Activated naive CD4-positive, alpha-beta T cell treated with anti-CD3 and anti-CD28 coated beads, Interleukin-2, amount 50 U/mL, for 72 hours (primary cell): ENCODE results near the gene TUBG1. TPM values are rescaled to one million over a fixed set of nuclear protein-coding genes. Genes with fewer than 3 reads are reported as not detected.
"Not testable (repeated sequence)": the region's sequence is repeated elsewhere in the genome, so short reads cannot be mapped to it uniquely, and the experiment has no call there.

Experiments used
- ATAC-seq, 2 donors: fragments of 150-1000 bp; cut with Tn5 transposase; 2 replicates each; pipeline ENCODE4 v1.10.0; 2021; ENCODE audit warnings: mild to moderate bottlenecking in 2 of 2, moderate library complexity in 2 of 2
- DNase-seq, 2 donors: peaks; one replicate each; pipeline ENCODE4 v3.0.0; 2021 to 2022; ENCODE audit warnings: low spot score in 2 of 2
- H3K27ac Mint-ChIP-seq, 2 donors: one replicate each; pipeline ENCODE4 v1.8.0; 2022; ENCODE audit warnings: mild to moderate bottlenecking in 2 of 2, mixed read lengths in 2 of 2
- H3K36me3 Mint-ChIP-seq, 2 donors: one replicate each; pipeline ENCODE4 v1.8.0; 2022; ENCODE audit warnings: mixed read lengths in 2 of 2
- H3K9me3 Mint-ChIP-seq, 2 donors: one replicate each; pipeline ENCODE4 v1.8.0; 2022; ENCODE audit warnings: mixed read lengths in 2 of 2
- total RNA-seq, 2 donors: library from RNA; stranded (reverse); gene quantifications; one replicate each; pipeline ENCODE4 v1.2.3, GENCODE V29; 2022

Gene TUBG1
- total RNA-seq, 2 donors from 2014 or later, result 56.3 to 151 TPM

DNA sequence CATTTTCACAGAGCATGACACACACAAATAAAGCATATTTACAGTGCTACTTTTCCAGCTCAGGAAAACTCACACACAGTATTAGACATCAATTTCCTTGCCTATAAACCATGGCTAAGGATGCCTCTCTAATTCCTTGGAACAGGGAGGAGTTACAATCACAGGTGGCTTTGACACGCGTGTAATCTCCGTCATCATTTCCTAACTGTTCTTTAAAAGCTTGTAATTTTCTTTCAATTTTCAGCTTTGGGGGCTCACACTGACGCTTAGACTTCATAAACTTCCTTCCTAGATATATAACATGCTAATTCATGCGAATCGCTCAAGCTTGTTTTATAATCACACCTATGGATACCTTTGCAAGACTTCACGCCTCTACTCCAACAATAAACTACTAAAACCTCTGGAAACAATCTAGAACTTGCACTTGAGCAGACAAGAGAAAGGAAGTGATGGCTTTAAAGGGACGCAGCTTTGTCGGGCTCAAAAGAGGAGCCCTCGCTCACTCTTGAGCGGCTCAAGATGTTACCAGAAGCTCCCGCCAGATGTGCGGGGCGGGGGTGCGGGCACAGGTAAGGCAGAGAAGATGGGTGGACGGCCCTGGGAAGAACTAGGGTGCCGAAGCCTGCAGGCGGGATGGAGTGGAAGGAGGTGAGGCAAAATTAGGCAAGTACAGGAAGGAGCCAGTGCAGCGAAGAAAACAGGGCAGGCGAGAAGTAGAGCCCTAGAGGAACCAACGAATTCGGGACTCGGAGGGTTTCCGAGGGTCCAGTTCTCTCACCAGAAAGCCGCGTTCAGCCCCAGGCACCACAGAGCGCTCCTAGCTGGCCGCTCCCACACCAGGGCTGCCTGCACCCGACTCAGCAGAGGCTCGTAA, 940 bp upstream of the TUBG1 start:
- no peaks in the 10 kb centered on the region for H3K9me3 Mint-ChIP-seq

DNA sequence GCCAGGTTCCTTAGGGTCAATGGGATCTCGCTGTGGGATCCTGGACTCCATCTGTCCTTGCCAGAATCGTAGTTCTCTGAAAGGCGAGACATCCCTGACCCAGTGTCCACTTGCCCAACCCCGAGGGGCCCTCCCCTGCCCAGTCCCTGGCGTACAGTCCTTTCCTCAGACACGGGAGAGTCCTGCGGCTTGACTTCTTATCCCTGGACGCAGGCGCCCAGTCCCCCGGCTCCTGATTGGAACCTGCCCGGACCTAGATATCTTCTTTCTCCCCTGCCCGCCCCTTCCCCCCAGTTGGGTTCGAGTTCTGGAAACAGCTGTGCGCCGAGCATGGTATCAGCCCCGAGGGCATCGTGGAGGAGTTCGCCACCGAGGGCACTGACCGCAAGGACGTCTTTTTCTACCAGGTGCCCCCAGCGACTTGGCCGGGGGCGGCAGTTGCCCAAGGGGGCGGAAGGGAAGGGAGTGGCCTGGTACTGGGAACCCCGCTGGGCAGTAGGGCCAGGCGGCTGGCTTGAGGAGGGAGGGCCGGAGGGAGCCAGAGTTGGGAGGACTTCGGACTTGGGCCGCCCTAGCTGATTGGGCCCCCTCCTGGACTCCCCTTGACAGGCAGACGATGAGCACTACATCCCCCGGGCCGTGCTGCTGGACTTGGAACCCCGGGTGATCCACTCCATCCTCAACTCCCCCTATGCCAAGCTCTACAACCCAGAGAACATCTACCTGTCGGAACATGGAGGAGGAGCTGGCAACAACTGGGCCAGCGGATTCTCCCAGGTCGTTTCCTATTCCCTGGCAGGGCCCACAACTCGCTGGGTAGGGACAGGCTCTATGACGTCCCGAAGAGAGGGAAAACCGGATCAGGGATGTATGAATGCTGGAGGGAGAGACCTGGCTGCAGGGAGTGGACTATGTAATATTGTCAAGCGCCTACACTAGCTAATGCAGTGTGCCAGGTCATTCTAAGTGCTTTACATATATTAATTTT, 625 bp downstream of the TUBG1 start:
- DNase-seq (peak in 1 of 2 donors; percentile 29), ATAC-seq (peak; percentile 1 to 27)
- Mint-ChIP-seq H3K36me3 (peaks cover 16 to 37% of the 10 kb centered on the region in 2 donors), H3K27ac (peak overlapping the region; percentile 78 to 92)
- not testable (repeated sequence) for H3K9me3 Mint-ChIP-seq

More for the DNA sequence above, 940 bp upstream of the TUBG1 start:
- Mint-ChIP-seq H3K27ac (peak overlapping the region; percentile 92 to 99), H3K36me3 (peaks cover 14 to 23% of the 10 kb centered on the region in 2 donors)
- ATAC-seq (peak; percentile 57 to 65), DNase-seq (peak in 1 of 2 donors; percentile 28)

DNA sequence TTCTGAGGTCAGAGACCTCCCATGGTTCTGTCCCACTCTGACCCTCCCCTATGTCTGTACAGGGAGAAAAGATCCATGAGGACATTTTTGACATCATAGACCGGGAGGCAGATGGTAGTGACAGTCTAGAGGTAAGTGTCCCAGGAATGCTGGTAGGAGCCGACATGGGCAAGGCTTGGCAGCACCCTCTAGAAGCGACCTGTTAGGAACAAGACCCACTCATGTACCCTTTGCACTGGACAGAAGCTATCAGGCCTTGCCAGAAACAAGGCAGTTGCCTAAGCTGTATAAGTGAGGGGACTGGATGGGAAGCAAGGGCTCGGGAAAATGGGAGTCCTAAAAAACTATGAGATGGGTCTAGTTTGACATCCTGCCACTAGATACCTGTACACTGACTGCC, 2.5 kb downstream of the TUBG1 start:
- Mint-ChIP-seq H3K9me3 (no peaks in the 10 kb centered on the region), H3K27ac (peak overlapping the region in 1 of 2 donors; percentile 29), H3K36me3 (peaks cover 16 to 37% of the 10 kb centered on the region in 2 donors)
- ATAC-seq (no peak), DNase-seq (no peak)

DNA sequence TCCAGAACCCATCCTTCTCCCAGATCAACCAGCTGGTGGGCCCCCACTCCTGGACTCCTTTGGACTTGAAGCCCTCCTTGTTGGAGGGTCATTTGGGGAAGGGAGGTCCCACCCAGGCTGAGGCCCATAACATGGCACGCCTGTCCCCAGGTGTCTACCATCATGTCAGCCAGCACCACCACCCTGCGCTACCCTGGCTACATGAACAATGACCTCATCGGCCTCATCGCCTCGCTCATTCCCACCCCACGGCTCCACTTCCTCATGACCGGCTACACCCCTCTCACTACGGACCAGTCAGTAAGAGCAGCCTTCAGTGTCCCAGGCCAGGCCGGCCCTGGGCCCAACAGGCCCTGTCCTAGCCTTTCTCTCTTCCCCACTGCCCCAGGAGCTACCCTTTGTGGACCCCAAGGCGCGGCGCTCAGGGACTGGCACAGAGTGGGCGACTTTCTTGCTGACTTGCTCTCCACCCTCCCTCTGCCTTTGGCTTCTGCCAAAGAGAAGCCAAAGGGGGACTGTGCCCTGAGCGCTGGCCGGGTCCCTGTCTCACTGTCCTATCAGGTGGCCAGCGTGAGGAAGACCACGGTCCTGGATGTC, 4.3 kb downstream of the TUBG1 start:
- peaks cover 11 to 32% of the 10 kb centered on the region in 2 donors for H3K36me3 Mint-ChIP-seq
- ATAC-seq (no peak), DNase-seq (no peak)
- peak overlapping the region; percentile 19 to 81 for H3K27ac Mint-ChIP-seq
- no peaks in the 10 kb centered on the region for H3K9me3 Mint-ChIP-seq

DNA sequence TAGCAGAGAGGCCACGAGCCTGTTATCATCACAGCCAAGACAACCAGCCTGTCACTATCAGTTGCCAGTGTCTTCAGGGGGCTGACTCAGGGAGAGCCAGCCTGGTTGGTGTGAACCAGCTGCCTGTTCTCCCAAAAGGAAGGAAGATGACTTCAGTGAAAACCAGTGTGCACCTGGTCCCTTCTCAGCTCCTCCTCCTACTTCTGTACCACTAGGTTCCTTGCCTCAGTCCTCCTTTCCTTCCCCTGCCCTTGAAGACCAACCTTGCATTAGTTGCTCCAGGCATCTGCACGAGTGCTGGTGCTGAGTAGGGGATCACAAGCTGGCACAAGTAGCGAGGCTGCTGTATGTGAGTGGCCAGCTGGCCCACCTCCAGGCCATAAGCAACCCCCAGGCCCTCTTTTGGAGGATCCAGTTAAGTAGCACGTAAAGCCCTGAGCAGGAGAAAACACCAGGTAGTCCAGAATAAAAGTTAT, 8.5 kb downstream of the TUBG1 start:
- ATAC-seq, result peak in 1 of 2 donors; percentile 19
- Mint-ChIP-seq H3K36me3 (peaks cover 10 to 16% of the 10 kb centered on the region in 2 donors), H3K9me3 (no peaks in the 10 kb centered on the region), H3K27ac (no peak overlapping the region)
- DNase-seq, result no peak

DNA sequence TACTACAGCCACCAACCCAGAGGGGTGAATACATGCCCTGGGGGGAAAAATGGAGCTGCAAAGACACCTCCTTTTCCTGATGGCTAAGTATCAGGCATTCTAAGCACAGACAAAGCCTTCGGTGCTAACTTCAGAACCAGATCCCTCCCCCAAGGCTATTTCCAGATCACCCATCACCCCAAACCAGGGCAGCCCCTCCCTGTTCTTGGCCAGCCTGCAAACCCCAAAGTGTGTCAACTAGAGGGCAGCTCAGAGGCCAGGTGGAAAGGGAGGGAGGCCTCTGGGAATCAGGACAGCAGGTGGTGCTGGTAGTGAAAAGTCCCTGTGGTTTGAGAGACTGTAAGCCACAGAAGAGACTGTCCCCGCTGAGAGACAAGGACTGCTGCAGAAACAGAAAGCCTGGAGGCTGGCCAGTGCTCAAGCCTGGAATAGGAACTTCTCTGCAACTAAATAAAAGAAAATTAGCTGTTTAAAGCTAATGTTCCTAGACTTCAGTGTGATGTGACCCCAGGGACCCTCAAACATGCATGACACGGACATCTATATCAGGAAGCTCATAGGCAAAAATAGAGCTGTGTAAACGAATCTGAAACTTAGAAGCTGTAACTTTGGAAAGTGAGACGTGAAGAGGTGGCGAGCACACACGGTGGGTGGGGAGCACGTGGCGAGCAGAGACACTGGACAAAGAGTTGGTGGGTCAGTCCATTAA, 9.1 kb downstream of the TUBG1 start:
- DNase-seq (no peak), ATAC-seq (peak in 1 of 2 donors; percentile 68)
- H3K36me3 Mint-ChIP-seq, result peaks cover 7 to 13% of the 10 kb centered on the region in 2 donors
- H3K9me3 Mint-ChIP-seq, result no peaks in the 10 kb centered on the region
- no peak overlapping the region for H3K27ac Mint-ChIP-seq

DNA sequence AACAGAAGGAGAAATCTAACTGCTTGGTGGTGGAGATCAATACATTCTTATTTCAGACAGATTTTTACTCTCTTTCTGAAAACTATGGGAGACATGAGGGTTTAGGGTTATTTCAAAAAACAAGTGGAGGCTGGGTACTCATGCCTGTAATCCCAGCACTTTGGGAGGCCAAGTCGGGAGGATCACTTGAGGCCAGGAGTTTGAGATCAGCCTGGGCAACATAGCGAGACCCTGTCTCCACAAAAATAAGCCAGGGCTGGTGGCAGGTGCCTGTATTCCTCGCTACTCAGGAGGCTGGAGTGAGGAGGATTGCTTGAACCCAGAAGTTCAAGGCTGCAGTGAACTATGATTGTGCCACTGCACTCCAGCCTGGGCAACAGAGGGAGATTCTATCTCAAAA, 12.5 kb downstream of the TUBG1 start:
- H3K27ac Mint-ChIP-seq, result peak overlapping the region in 1 of 2 donors; percentile 24
- ATAC-seq, DNase-seq, H3K9me3 Mint-ChIP-seq, H3K36me3 Mint-ChIP-seq: not testable (repeated sequence)

DNA sequence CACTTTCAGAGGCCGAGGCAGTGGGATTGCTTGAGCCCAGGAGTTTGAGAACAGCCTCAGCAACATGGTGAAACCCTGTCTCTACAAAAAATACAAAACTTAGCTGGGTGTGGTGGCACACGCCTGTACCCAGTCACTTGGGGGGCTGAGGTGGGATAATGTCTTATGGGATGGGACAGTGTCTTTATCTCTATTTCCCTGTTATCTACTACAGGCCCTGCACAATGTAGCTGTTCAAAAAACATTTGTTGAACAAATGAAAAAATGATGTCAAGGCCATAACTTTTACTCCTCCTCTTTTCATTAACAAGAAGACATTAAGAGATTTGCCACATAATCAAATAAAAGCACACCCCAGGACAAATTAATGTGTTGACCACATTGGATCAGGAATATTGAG, 13.8 kb downstream of the TUBG1 start:
- no peaks in the 10 kb centered on the region for H3K9me3 Mint-ChIP-seq
- DNase-seq, result no peak
- no peak for ATAC-seq
- H3K36me3 Mint-ChIP-seq, result no peaks in the 10 kb centered on the region
- H3K27ac Mint-ChIP-seq, result no peak overlapping the region

DNA sequence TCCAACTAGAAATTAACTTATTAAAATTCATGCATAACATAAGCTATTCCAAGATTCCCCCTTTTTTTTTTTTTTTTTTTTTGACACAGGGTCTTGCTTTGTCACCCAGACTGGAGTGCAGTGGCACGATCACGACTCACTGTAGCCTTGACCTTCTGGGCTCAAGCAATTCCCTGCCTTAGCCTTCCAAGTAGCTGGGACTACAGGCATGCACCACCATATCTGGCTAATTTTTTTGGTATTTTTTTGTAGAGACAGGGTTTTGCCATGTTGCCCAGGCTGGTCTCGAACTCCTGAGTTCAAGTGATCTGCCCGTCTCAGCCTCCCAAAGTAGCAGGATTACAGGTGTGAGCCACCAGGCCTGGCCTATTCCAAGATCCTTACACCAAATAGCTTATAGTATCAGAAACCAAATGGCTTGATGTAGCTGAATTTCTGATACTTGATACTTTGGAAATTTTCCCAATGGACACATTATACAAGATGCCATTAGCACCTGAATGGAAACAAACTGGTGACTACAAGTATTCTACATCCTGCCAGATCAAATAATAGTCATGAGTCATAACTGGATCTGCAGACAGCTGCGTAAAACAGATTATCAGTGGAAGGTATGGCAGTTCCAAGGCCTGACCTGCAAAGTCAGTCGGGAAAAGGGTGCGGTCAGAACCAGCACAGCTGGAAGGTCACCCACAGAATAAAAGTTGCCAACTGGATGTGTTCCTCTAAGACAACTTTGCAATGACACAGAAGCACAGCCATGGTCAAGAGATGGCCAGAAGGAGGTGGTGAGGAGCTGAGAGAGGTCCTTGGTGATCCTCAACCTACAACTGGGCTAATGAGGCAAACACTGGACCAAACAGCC, 14.5 kb downstream of the TUBG1 start:
- Mint-ChIP-seq H3K36me3 (no peaks in the 10 kb centered on the region), H3K9me3 (no peaks in the 10 kb centered on the region), H3K27ac (no peak overlapping the region)
- ATAC-seq, result no peak
- no peak for DNase-seq

DNA sequence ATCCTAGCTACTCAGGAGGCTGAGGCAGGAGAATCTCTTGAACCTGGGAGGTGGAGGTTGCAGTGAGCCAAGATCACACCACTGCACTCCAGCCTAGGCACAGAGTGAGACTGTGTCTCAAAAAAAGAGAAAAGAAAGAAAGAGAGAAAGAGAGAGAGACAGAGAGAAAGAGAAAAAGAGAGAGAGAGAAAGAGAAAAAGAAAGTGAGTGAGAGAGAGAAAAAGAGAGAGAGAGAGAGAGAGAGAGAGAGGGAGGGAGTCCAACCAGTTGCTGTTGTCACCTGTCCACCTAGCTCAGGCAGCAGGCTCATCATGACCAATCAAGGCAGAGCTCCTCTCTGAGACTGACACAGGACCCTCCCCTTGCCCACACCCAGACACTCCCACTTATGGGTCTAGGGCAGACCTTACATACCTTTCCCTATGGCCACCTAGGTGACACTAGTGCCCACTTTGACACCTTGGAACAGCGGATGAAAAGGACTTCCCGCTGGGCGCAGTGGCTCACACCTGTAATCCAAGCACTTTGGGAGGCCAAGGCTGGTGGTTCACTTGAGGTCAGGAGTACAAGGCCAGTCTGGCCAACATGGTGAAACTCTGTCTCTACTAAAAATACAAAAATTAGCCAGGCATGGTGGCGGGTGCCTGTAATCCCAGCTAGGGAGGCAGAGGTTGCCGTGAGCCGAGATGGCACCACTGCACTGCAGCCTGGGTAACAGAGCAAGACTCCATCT, 17.7 kb downstream of the TUBG1 start:
- DNase-seq, H3K36me3 Mint-ChIP-seq, H3K9me3 Mint-ChIP-seq, ATAC-seq, H3K27ac Mint-ChIP-seq: not testable (repeated sequence)

DNA sequence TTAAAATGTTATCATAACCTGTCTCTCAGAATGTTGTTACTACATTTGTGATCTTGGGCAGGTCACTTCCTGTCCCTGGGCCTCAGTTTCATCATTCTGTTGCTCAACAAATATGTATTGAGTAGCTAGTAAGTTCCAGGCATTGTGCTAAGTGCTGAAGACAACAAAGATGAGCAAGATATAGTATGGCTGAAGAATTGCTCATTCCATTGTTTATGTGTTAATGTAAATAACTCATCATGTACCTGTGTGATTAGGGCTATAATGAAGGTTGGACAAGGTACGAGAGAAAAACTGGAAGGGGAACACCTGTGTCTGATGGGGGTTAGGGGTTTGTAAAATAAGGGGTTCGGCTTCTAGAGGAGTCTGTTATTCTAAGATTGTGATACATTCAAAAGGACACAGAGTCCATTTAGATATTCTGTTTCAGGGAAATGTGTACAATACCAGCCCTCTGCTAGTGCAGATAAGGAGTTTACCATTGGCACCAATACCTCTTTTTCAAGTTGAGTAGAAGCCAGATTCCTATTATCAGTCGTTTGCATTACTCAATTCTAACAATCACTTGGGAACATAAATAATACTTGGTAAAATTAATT, 20.0 kb downstream of the TUBG1 start:
- no peak for ATAC-seq
- H3K9me3 Mint-ChIP-seq, result no peaks in the 10 kb centered on the region
- no peaks in the 10 kb centered on the region for H3K36me3 Mint-ChIP-seq
- DNase-seq, result no peak
- H3K27ac Mint-ChIP-seq, result no peak overlapping the region

DNA sequence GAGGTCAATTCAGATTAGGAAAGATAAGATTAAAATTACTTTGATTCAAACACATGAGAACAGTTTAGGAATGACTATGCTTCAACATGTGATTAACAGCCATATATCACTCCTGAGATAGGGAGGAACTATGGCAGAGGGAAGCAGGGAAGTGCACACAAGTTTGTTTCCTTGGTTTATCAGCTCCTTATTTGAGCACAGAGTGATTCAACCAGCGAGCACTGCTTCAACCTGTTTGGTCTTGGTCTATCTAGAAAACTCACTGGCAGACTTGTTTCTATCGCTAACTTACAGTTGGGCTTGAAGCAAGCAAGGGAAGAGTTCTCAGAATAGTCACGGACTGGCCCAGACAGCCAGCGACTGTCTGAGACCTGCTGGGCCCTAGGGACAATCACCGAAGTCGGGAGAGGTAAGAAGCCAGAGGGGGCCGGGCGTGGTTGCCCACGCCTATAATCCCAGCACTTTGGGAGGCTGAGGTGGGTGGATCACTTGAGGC, 23.5 kb downstream of the TUBG1 start:
- Mint-ChIP-seq H3K36me3 (no peaks in the 10 kb centered on the region), H3K9me3 (no peaks in the 10 kb centered on the region), H3K27ac (peak overlapping the region in 1 of 2 donors; percentile 74)
- ATAC-seq (no peak), DNase-seq (no peak)

DNA sequence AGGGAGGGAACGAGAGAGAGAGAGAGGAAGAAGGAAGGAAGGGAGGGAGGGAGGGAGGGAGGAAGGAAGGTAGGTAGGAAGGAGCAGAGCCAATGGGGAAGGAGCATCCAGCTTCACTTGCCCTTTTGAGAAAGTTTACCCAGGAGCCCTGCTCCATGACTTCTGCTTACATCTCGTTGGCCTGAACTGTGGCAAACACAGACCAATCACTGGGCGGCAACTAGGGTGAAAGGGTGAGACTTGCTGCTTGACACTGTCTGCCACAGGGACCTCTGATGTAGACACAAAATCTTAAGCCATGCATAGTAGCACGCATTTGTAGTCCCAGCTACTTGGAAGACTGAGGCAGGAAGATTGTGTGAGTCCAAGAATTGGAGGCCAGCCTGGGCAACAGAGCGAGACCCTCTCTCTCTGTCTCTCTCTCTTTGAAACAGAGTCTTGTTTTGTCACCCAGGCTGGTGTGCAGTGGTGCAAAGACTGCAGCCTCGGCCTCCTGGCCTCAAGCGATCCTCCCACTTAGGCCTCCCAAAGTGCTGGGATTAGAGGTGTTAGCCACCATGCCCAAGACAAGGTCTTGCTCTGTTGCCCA, 30.1 kb downstream of the TUBG1 start:
- DNase-seq (no peak), ATAC-seq (no peak)
- H3K9me3 Mint-ChIP-seq, result no peaks in the 10 kb centered on the region
- no peak overlapping the region for H3K27ac Mint-ChIP-seq
- no peaks in the 10 kb centered on the region for H3K36me3 Mint-ChIP-seq

DNA sequence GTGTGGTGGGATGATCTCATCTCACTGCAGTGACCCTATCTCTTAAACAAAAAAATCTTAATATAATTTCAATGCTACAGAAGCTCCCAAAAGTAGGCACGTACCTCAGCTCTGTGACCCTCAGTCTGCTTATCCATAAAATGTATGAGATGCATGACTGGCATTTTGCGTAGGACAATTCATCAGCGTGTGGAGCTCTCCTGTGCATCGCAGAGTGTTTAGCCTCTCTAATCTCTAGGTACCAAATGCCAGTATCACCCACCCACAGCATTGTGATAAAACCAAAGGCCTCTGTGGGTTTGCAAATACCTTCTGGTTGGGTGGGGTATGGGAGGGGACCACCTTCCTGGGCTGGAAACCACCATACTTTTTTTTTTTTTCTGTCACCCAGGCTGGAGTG, 30.6 kb downstream of the TUBG1 start:
- Mint-ChIP-seq H3K36me3 (no peaks in the 10 kb centered on the region), H3K9me3 (no peaks in the 10 kb centered on the region), H3K27ac (no peak overlapping the region)
- DNase-seq, result no peak
- ATAC-seq, result no peak
